A172 (cell line): ENCODE measurements around the gene NCBP3. TPM values are rescaled to one million over a fixed set of nuclear protein-coding genes. Genes with fewer than 3 reads are reported as not detected.

Source experiments
- DNase-seq: peaks from one replicate; pipeline ENCODE4 v3.0.0-alpha.2; 2015; ENCODE audit warnings: low spot score
- total RNA-seq: library from RNA; depleted of rRNA; stranded (reverse); fragments of >200 nt; shearing (Covaris generic); gene quantifications from 2 replicates; pipeline ENCODE4 v1.2.3, GENCODE V29; 2014; rRNA removed

Gene NCBP3
- total RNA-seq, 1 experiment from 2014 or later = 22.1 TPM

- no peak for DNase-seq
Measured at GRCh38 chr17:3754458-3755334, 91.3 kb downstream of the NCBP3 start.

DNA sequence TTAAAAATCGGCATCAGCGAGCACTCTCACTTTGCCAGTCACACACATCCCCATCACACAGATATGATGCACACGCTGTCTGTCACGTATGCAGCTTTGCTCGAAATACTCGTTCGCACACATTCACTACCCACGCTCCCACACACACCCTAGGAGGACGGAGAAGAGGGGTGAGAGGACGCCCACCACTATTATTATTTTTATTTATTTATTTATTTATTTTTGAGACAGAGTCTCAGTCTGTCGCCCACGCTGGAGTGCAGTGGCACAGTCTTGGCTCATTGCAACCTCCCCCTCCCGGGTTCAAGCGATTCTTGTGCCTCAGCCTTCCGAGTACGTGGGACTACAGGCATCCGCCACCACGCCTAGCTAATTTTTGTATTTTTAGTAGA lies 92.0 kb downstream of the NCBP3 start:
- DNase-seq = no peak

DNA sequence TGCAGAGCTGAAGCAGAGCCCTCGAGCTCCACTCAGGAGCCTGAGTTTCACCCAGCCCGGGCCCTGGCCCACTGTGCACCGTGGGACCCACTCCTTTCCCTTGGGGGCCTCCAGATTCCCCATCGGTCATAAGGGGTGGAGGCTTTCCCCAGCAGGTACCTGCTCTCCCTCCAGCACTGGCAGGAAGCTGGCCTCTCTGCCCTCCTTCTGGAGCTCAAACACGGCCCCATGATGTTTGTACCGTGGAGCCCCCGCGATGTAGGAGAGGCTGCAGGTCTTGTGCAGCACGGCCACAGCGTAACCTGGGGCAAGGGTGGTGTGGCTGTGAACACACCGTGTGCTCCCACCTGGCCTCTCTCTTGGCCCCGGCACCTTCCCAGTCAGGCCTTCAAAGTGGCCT lies 92.4 kb downstream of the NCBP3 start:
- DNase-seq = no peak

Other genes starting within 250 kb of the NCBP3 start
- gene TRPV1, start 236.8 kb downstream of the NCBP3 start, total RNA-seq = 0.79 and 1.0 TPM in 2 replicates
- 27.6 and 33.2 TPM in 2 replicates for gene SHPK, start 210.0 kb downstream of the NCBP3 start, total RNA-seq
- gene CTNS, start 209.5 kb downstream of the NCBP3 start, total RNA-seq = 36.0 and 37.8 TPM in 2 replicates
- gene TAX1BP3, start 177.7 kb downstream of the NCBP3 start, total RNA-seq = 360 and 391 TPM in 2 replicates
- 43.4 and 66.8 TPM in 2 replicates for gene EMC6, start 177.4 kb downstream of the NCBP3 start, total RNA-seq
- 32.7 and 35.4 TPM in 2 replicates for gene P2RX5, start 150.1 kb downstream of the NCBP3 start, total RNA-seq
- 20.5 and 22.6 TPM in 2 replicates for gene HASPIN, start 122.3 kb downstream of the NCBP3 start, total RNA-seq
- 70.5 and 88.5 TPM in 2 replicates for gene ITGAE, start 45.1 kb downstream of the NCBP3 start, total RNA-seq
- 11.2 and 12.9 TPM in 2 replicates for gene CAMKK1, start 46.8 kb upstream of the NCBP3 start, total RNA-seq
- 0.67 and 1.2 TPM in 2 replicates for gene P2RX1, start 70.2 kb upstream of the NCBP3 start, total RNA-seq
- gene ATP2A3, start 118.2 kb upstream of the NCBP3 start, total RNA-seq = 1.3 and 5.8 TPM in 2 replicates